DMS53 (cell line): ENCODE measurements around the gene FIBCD1.
"Not testable (repeated sequence)": the region's sequence is repeated elsewhere in the genome, so short reads cannot be mapped to it uniquely, and the experiment has no call there.

Experiments used
- DNase-seq: peaks from one replicate; lab custom pipeline; 2025; lab: John Stamatoyannopoulos, UW

FIBCD1 gene

GRCh38 chr9:130973686-130974281 lies 34.7 kb upstream of the FIBCD1 start:
- no peak for DNase-seq

- DNase-seq: no peak
Observed at GRCh38 chr9:130972957-130973685, 34.1 kb upstream of the FIBCD1 start.

GRCh38 chr9:130972277-130972956 lies 33.4 kb upstream of the FIBCD1 start:
- no peak for DNase-seq

- no peak for DNase-seq
Observed at GRCh38 chr9:130971294-130971849, 32.3 kb upstream of the FIBCD1 start.

- no peak for DNase-seq
Observed at GRCh38 chr9:130970855-130971254, 31.8 kb upstream of the FIBCD1 start.

GRCh38 chr9:130970052-130970451 lies 31.0 kb upstream of the FIBCD1 start:
- no peak for DNase-seq

GRCh38 chr9:130965680-130966079 lies 26.6 kb upstream of the FIBCD1 start:
- DNase-seq: no peak

- DNase-seq: no peak
Observed at GRCh38 chr9:130963916-130964315, 24.9 kb upstream of the FIBCD1 start.

GRCh38 chr9:130963337-130963908 lies 24.4 kb upstream of the FIBCD1 start:
- DNase-seq: no peak

- DNase-seq: no peak
Observed at GRCh38 chr9:130962418-130963316, 23.6 kb upstream of the FIBCD1 start.

- no peak for DNase-seq
Observed at GRCh38 chr9:130961511-130962300, 22.7 kb upstream of the FIBCD1 start.

- no peak for DNase-seq
Observed at GRCh38 chr9:130960522-130961378, 21.7 kb upstream of the FIBCD1 start.

- DNase-seq: no peak
Observed at GRCh38 chr9:130959809-130960334, 20.8 kb upstream of the FIBCD1 start.

GRCh38 chr9:130958564-130958963 lies 19.5 kb upstream of the FIBCD1 start:
- not testable (repeated sequence) for DNase-seq

- no peak for DNase-seq
Observed at GRCh38 chr9:130957451-130958203, 18.6 kb upstream of the FIBCD1 start.

GRCh38 chr9:130956636-130957450 lies 17.8 kb upstream of the FIBCD1 start:
- no peak for DNase-seq

GRCh38 chr9:130955947-130956621 lies 17.0 kb upstream of the FIBCD1 start:
- no peak for DNase-seq
